ENCODE data around the gene SKP1. TPM values are rescaled to one million over a fixed set of nuclear protein-coding genes. Genes with fewer than 3 reads are reported as not detected.

Gene SKP1
- total RNA-seq, 1 experiment from 2014 or later: 348 TPM

- H2BK5ac ChIP-seq (ENCODE audit: insufficient read length, low read length): no peak overlapping the region
- no peak overlapping the region for H2BK120ac ChIP-seq (ENCODE audit: low read depth, low read length, poor library complexity, severe bottlenecking)
- Mint-ChIP-seq H3K4me1 (peaks cover 12 to 13% of the 10 kb centered on the region in 2 experiments), H3K9me3 (no peaks in the 10 kb centered on the region; a peak in 1 of 5 replicates), H3K27ac (peak overlapping the region in 1 of 3 experiments; percentile 48; a peak in 1 of 7 replicates), H3K36me3 (ENCODE audit: insufficient read depth in 1 of 3, low read depth in 3 of 3) (peaks cover 13 to 41% (median 38%) of the 10 kb centered on the region in 3 experiments), H3K4me3 (no peak overlapping the region), H3K27me3 (ENCODE audit: low read depth) (no peaks in the 10 kb centered on the region)
- no peaks in the 10 kb centered on the region for H3K9me3 ChIP-seq (ENCODE audit: control insufficient read depth, low read depth, low read length)
- no CpG with 5 or more reads among the region's 1 CpG for WGBS (ENCODE audit: extremely low coverage, insufficient read length, low lambda C conversion rate)
- H3K27ac ChIP-seq (ENCODE audit: insufficient read length, low read depth, low read length): no peak overlapping the region
- no peak for TF ChIP-seq CTCF (conservative IDR thresholded peaks at IDR 0.05)
- no peak overlapping the region for H4K5ac ChIP-seq (ENCODE audit: insufficient read length, low read depth, low read length)
- no peak overlapping the region for H3T11ph ChIP-seq (ENCODE audit: low read length)
- no peak overlapping the region for H2AK5ac ChIP-seq (ENCODE audit: insufficient read length, low read length)
- H3K79me2 ChIP-seq (ENCODE audit: insufficient read depth, low read length): peaks cover 55% of the 10 kb centered on the region; the same call in 1 of the 2 replicates
- H3K9ac ChIP-seq (ENCODE audit: extremely low read depth, insufficient read length, low read length): no peak overlapping the region
- H4K20me1 ChIP-seq (ENCODE audit: control insufficient read depth, insufficient read depth, insufficient read length): no peaks in the 10 kb centered on the region
- H3K4ac ChIP-seq (ENCODE audit: low read depth, low read length): no peak overlapping the region
- no peak overlapping the region for H2BK15ac ChIP-seq (ENCODE audit: low read depth, low read length)
- no peaks in the 10 kb centered on the region for H3K27me3 ChIP-seq (ENCODE audit: insufficient read depth, low read length)
- H3K56ac ChIP-seq (ENCODE audit: insufficient read length, low read depth, low read length): no peak overlapping the region
- no peak overlapping the region for H3K18ac ChIP-seq (ENCODE audit: insufficient read length, low read depth, low read length)
- H3K14ac ChIP-seq (ENCODE audit: insufficient read depth, low read length): no peak overlapping the region
- no peak overlapping the region for H2BK20ac ChIP-seq (ENCODE audit: low read depth, low read length, poor library complexity, severe bottlenecking)
- H4K91ac ChIP-seq (ENCODE audit: insufficient read length, low read depth, low read length): no peak overlapping the region
- H2AFZ ChIP-seq (ENCODE audit: low read length): no peak overlapping the region
- peaks cover 5% of the 10 kb centered on the region for H3K79me1 ChIP-seq (ENCODE audit: insufficient read depth, low read depth, low read length, poor library complexity, severe bottlenecking)
- H3K23me2 ChIP-seq (ENCODE audit: insufficient read length, low read depth, low read length, poor library complexity, severe bottlenecking): no peaks in the 10 kb centered on the region
- H4K8ac ChIP-seq (replicated peaks; ENCODE audit: insufficient read length, low read depth, low read length): no peak overlapping the region
- H2BK12ac ChIP-seq (ENCODE audit: insufficient read length, low read depth, low read length): no peak overlapping the region
- H3K4me1 ChIP-seq (ENCODE audit: insufficient read depth, low read length): no peaks in the 10 kb centered on the region
- DNase-seq: no peak
- H3K23ac ChIP-seq (ENCODE audit: insufficient read length, low read depth, low read length): no peak overlapping the region
- no peak overlapping the region for H3K4me2 ChIP-seq (ENCODE audit: insufficient read depth, insufficient read length, low read length)
These were observed 30.9 kb upstream of the SKP1 start for GRCh38 chr5:134207696-134208095.
